ENCODE data around the gene TMED5. TPM values are rescaled to one million over a fixed set of nuclear protein-coding genes. Genes with fewer than 3 reads are reported as not detected.

Gene TMED5
- polyA plus RNA-seq, 3 donors, result 30.0 to 75.8 (median 62.8) TPM

DNA sequence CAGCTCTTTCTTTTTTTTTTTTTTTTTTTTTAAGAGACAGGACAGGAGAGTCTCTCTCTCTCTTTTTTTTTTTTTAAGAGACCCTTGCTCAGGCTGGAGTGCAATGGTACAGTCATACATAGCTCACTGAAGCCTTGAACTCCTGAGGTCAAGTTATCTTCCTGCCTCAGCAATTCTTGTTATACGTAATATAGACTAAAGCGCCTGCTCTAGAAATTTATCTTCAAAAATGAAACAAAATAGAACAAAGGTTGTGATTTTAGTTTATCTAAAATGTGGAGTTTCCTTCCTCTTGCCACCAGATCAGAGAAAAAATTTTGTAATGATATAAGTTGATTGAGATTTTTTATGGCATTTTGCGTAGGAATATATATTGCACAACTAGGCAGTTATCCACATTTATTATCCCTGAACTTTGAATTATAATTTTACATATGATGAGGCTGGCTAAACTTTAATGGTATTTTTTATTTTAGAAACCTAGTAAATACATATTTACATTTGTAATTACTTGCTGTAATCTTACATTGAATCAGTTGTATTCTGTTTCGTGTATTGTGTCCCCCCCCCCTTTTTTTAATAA is 56.9 kb downstream of the TMED5 start:
- WGBS (ENCODE audit: insufficient coverage), result no CpG with 5 or more reads among the region's 4 CpGs
- peaks cover 35 to 53% of the 10 kb centered on the region in 2 donors for H3K36me3 ChIP-seq (replicated peaks in 1 of 2; ENCODE audit: control insufficient read depth in 1 of 2, insufficient read depth in 2 of 2, low read length in 2 of 2)
- no peak overlapping the region for H3K27ac ChIP-seq (ENCODE audit: low read depth in 1 of 2, low read length in 2 of 2)
- DNase-seq, result no peak
- Mint-ChIP-seq H3K4me3 (no peak overlapping the region), H3K36me3 (peaks cover 43 to 52% of the 10 kb centered on the region in 2 donors), H3K27ac (no peak overlapping the region), H3K4me1 (peaks cover 10% of the 10 kb centered on the region), H3K27me3 (ENCODE audit: low read depth in 3 of 3) (no peaks in the 10 kb centered on the region), H3K9me3 (no peaks in the 10 kb centered on the region)
- no peaks in the 10 kb centered on the region for H3K79me2 ChIP-seq (ENCODE audit: insufficient read depth, low read length)
- H3K9me3 ChIP-seq (replicated peaks in 1 of 2; ENCODE audit: control insufficient read depth in 1 of 2, insufficient read depth in 1 of 2, low read length in 2 of 2), result no peaks in the 10 kb centered on the region
- TF ChIP-seq, protein P1, sequence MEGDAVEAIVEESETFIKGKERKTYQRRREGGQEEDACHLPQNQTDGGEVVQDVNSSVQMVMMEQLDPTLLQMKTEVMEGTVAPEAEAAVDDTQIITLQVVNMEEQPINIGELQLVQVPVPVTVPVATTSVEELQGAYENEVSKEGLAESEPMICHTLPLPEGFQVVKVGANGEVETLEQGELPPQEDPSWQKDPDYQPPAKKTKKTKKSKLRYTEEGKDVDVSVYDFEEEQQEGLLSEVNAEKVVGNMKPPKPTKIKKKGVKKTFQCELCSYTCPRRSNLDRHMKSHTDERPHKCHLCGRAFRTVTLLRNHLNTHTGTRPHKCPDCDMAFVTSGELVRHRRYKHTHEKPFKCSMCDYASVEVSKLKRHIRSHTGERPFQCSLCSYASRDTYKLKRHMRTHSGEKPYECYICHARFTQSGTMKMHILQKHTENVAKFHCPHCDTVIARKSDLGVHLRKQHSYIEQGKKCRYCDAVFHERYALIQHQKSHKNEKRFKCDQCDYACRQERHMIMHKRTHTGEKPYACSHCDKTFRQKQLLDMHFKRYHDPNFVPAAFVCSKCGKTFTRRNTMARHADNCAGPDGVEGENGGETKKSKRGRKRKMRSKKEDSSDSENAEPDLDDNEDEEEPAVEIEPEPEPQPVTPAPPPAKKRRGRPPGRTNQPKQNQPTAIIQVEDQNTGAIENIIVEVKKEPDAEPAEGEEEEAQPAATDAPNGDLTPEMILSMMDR (IDR thresholded peaks at IDR 0.05), result no peak
- H3K9ac ChIP-seq (ENCODE audit: insufficient read depth, low read length, poor library complexity, severe bottlenecking), result no peak overlapping the region
- no peak overlapping the region for H3K4me2 ChIP-seq (replicated peaks; ENCODE audit: extremely low read depth, low read length, poor library complexity, severe bottlenecking)
- intact Hi-C loops (cut with micrococcal nuclease), result no loop called here
- no peaks in the 10 kb centered on the region for H3K4me1 ChIP-seq (ENCODE audit: control insufficient read depth in 1 of 2, insufficient read depth in 2 of 2, low read length in 2 of 2)
- H4K20me1 ChIP-seq (ENCODE audit: insufficient read depth, low read length), result no peaks in the 10 kb centered on the region
- no peak overlapping the region for H3K4me3 ChIP-seq (replicated peaks in 1 of 3; ENCODE audit: low read depth in 2 of 3, low read length in 3 of 3)
- H2AFZ ChIP-seq (ENCODE audit: insufficient read depth, low read depth, low read length, poor library complexity, severe bottlenecking), result no peak overlapping the region
- no peaks in the 10 kb centered on the region for H3K27me3 ChIP-seq (ENCODE audit: control insufficient read depth in 2 of 2, insufficient read depth in 2 of 2, low read length in 2 of 2)

DNA sequence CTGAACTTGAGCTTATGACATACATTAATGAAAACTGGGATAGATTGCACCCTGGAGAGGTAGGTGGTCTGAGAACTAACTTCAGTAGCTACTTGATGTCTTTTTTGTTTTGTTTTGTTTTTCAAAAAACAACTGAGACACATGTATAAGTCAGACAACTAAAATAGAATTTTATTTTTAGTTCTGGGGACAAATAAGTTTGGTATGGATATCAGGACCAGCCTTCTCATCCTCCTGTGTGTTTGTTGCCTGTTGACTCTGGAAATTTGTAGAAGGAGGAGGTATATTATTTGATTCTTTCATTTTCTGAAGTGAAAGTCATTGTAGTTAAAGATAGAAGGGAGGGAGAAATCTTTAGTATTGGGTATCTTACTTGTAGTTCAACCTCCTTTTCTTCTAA is 59.6 kb downstream of the TMED5 start:
- Histone ChIP-seq H2AFZ (ENCODE audit: insufficient read depth, low read depth, low read length, poor library complexity, severe bottlenecking) (no peak overlapping the region), H3K36me3 (replicated peaks in 1 of 2; ENCODE audit: control insufficient read depth in 1 of 2, insufficient read depth in 2 of 2, low read length in 2 of 2) (peaks cover 47 to 56% of the 10 kb centered on the region in 2 donors)
- H3K27ac Mint-ChIP-seq, result peak overlapping the region in 1 of 7 donors; percentile 33

More for the DNA sequence above, 59.6 kb downstream of the TMED5 start:
- H3K4me3 Mint-ChIP-seq, result no peak overlapping the region
- Histone ChIP-seq H3K79me2 (ENCODE audit: insufficient read depth, low read length) (no peaks in the 10 kb centered on the region), H3K27me3 (ENCODE audit: control insufficient read depth in 2 of 2, insufficient read depth in 2 of 2, low read length in 2 of 2) (no peaks in the 10 kb centered on the region), H3K9me3 (replicated peaks in 1 of 2; ENCODE audit: control insufficient read depth in 1 of 2, insufficient read depth in 1 of 2, low read length in 2 of 2) (no peaks in the 10 kb centered on the region), H3K4me1 (ENCODE audit: control insufficient read depth in 1 of 2, insufficient read depth in 2 of 2, low read length in 2 of 2) (no peaks in the 10 kb centered on the region), H4K20me1 (ENCODE audit: insufficient read depth, low read length) (no peaks in the 10 kb centered on the region), H3K9ac (ENCODE audit: insufficient read depth, low read length, poor library complexity, severe bottlenecking) (no peak overlapping the region), H3K27ac (ENCODE audit: low read depth in 1 of 2, low read length in 2 of 2) (no peak overlapping the region), H3K4me2 (replicated peaks; ENCODE audit: extremely low read depth, low read length, poor library complexity, severe bottlenecking) (no peak overlapping the region), H3K4me3 (replicated peaks in 1 of 3; ENCODE audit: low read depth in 2 of 3, low read length in 3 of 3) (no peak overlapping the region)
- no peaks in the 10 kb centered on the region for H3K27me3 Mint-ChIP-seq (ENCODE audit: low read depth in 3 of 3)
- no peak for DNase-seq
- peaks cover 52 to 61% of the 10 kb centered on the region in 2 donors for H3K36me3 Mint-ChIP-seq
- TF ChIP-seq, protein P1 (IDR thresholded peaks at IDR 0.05), result no peak
- H3K9me3 Mint-ChIP-seq, result no peaks in the 10 kb centered on the region
- peaks cover 10% of the 10 kb centered on the region for H3K4me1 Mint-ChIP-seq
- intact Hi-C loops (cut with micrococcal nuclease), result no loop called here
